HG03175 (cell line): ENCODE data around the gene NFIC.
"Not testable (repeated sequence)": the region's sequence is repeated elsewhere in the genome, so short reads cannot be mapped to it uniquely, and the experiment has no call there.

Experiments used
- ATAC-seq: cut with Tn5 transposase; IDR thresholded peaks from one replicate; pipeline ENCODE4 v1.9.1; 2021; ENCODE audit warnings: mild to moderate bottlenecking, moderate library complexity; ENCODE audit not compliant: unreplicated experiment

NFIC gene

DNA sequence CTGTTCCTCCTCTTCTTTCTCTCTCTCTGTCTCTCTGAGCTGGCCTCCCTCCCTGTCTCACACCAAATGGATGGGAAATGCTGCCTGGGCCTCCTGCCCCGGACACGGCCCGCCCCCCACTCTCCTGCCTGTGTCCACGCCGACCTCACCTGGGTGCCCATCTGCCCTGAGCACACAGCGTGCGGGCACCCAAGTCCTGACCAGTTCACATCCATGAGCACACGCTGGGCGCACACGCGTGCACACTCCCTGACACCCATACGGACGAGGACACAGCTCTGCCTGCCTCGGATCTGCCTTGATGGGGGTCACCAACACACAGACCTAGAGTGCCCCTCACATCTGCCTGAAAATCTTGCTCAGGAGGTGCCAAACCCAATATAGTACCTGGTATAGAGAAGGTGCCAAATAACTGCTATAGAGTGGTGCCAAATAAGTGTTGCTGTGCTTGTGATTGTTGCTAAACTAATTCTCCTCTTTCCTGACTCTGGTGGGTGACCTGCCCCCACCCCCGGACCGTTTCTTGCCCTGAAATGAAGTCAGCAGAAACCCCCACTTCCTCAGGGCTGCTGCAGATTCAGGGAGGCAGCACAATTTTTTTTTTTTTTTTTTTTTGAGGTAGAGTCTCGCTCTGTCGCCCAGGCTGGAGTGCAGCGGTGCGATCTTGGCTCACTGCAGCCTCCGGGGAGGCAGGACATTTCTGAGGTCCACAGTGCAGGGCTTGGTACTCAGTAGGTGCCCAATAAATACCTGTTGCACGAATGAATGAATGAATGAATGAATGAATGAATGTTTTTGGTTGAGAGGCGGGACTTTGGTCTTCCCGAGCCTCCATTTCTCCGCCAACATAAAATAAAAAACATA, 4.6 kb downstream of the NFIC start:
- ATAC-seq = no peak

GRCh38 chr19:3372413-3372812, 6.0 kb downstream of the NFIC start:
- no peak for ATAC-seq

DNA sequence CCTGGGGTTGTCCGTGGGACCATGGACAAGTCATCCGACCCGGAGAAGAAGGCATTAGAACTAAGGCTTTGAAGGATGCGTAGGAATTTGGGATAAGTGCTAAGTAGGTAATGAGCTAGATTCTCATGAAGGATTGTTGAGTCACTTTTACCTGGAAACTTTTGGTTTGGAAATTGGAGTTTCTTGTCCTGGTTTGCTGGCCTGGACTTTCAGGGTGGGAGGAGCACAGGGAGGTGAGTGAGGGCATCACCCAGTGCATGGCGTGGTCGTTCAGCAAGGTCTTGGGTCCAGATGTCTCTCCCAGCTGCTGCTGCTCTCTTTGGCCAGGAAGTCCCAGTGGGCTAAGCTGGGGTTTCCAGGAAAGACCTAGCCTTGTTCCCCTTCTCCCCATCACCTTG, 7.6 kb downstream of the NFIC start:
- no peak for ATAC-seq

DNA sequence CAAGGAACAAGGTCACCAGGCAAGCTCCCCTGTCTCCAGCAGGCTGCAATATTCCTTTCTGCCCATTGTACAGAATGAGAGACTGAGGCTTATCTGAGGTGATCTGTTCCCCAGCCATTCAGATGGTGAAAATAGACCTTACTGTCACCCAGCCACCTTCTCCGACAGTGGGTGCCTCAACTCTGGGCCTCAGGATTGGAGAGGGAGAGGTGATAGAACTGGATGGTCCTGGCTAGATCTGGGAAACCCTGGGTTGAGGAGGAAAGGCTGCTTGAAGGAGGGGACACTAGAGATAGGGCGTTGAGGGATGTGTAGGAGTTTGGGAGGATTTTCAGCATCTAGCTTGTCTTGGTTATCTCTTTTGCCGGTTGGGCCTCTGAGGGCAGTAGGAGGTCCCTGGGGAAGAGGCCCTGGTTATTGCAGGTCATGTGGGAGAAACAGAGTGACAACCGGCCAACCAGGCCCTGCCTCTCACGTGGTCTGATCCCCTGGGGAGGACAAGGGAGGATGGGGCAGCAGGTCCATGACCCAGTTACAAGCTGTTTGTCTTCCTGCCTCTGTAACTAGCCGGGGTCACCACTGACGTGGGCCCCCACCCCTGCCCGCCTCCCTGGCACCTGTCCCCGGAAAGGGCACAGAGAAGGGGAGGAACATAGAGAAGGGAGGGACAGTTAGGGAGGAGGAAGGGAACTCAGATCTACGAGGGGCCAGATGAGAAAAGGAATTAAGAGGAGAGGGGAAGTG, 8.2 kb downstream of the NFIC start:
- no peak for ATAC-seq

GRCh38 chr19:3375221-3376090, 9.1 kb downstream of the NFIC start:
- no peak for ATAC-seq

DNA sequence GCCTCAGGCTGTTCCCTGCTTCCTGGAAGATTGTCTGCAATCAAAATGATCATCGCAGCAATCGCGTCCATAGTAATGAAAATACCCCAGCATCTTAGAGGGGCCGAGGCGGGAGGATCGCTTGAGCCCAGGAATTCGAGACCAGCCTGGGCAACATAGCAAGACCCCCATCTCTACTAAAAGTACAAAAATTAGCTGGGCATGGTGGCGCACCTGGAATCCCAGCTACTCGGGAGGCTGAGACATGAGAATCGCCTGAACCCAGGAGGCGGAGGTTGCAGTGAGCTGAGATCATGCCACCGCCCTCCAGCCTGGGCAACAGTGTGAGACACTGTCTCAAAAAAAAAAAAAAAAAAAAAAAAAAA, 9.7 kb downstream of the NFIC start:
- not testable (repeated sequence) for ATAC-seq

- no peak for ATAC-seq
Measured at GRCh38 chr19:3378352-3379150, 12.2 kb downstream of the NFIC start.

DNA sequence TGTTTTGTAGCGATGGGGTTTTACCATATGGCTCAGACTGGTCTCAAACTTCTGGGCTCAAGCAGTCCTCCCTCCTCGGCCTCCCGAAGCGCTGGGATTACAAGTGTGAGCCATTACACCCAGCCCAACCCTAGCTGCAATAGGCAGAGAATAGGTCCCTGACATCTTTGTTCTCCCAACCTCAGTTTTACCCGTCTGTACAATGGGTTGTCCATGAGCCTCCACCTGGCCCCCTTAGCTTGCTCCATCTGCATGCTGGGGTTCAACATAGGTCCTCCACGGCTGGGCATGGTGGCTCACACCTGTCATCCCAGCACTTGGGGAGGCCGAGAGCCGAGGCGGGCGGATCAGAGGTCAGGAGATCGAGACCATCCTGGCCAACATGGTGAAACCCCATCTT, 14.4 kb downstream of the NFIC start:
- ATAC-seq = no peak

DNA sequence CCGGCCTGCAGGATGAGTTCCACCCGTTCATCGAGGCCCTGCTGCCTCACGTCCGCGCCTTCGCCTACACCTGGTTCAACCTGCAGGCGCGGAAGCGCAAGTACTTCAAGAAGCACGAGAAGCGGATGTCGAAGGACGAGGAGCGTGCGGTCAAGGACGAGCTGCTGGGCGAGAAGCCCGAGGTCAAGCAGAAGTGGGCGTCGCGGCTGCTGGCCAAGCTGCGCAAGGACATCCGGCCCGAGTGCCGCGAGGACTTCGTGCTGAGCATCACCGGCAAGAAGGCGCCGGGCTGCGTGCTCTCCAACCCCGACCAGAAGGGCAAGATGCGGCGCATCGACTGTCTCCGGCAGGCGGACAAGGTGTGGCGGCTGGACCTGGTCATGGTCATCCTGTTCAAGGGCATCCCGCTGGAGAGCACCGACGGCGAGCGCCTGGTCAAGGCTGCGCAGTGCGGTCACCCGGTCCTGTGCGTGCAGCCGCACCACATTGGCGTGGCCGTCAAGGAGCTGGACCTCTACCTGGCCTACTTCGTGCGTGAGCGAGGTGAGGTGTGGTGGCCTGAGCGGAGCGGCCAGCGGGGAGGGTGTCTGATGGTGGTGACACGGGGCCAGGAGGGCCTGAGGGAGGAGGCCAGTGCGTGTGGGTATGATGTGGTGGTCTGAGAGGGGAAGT, 15.5 kb downstream of the NFIC start:
- ATAC-seq = no peak

DNA sequence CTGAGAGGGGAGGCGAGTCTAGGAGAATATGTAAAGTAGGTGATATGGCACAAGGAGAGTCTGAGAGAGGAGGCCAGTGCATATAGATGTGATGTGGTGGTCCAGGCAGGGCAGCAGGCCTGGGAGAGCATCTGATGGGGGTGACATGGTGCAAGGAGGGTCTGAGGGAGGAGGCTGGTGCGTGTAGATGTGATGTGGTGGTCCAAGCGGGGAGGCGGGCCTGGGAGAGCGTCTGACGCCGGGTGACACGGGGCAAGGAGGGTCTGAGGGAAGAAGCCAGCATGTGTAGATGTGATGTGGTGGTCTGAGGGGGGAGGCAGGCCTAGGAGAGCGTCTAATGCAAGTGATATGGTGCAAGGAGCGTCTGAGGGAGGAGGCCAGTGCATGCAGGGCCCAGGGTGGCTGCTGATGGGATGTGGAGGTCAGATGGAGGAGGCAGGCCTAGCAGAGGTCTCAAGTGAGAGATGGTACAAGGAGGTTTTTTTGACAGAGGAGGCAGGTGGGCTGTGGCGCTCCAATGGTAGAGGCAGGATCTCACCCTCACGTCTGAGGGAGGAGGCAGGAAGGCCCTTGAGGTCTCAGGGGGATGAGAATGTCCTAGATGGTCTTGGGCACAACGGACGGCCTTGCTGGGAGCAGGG, 16.2 kb downstream of the NFIC start:
- no peak for ATAC-seq

DNA sequence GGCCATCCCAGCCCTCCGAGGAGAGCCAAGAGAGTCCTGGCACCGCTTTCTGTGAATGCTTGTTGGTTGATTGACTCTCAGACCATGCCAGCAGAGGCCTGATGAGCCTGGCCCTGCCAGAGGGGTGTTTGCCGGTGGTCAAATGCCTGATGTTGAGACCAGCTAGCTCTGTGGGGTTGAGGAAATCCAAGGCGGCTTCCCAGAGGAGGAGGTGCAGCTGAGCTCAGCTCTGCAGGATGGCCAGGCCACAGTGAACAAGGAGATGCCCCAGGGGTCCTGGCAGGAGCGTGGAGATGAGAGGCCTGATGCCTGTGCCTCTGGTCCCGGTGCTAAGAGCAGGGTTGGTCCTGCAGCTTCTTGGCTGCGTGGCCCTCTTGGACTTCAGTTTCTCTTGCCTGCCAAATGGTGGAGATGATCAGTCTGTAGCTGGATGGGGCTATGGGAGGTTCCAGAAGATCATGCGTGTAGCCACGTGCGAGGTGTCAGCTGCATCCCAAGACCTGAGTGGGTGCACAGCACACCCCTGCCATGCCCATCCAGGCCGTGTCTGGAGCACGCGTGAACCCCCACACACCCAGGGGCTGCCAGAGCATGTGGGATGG, 16.8 kb downstream of the NFIC start:
- ATAC-seq = no peak

GRCh38 chr19:3386447-3387234, 20.3 kb downstream of the NFIC start:
- ATAC-seq = no peak

DNA sequence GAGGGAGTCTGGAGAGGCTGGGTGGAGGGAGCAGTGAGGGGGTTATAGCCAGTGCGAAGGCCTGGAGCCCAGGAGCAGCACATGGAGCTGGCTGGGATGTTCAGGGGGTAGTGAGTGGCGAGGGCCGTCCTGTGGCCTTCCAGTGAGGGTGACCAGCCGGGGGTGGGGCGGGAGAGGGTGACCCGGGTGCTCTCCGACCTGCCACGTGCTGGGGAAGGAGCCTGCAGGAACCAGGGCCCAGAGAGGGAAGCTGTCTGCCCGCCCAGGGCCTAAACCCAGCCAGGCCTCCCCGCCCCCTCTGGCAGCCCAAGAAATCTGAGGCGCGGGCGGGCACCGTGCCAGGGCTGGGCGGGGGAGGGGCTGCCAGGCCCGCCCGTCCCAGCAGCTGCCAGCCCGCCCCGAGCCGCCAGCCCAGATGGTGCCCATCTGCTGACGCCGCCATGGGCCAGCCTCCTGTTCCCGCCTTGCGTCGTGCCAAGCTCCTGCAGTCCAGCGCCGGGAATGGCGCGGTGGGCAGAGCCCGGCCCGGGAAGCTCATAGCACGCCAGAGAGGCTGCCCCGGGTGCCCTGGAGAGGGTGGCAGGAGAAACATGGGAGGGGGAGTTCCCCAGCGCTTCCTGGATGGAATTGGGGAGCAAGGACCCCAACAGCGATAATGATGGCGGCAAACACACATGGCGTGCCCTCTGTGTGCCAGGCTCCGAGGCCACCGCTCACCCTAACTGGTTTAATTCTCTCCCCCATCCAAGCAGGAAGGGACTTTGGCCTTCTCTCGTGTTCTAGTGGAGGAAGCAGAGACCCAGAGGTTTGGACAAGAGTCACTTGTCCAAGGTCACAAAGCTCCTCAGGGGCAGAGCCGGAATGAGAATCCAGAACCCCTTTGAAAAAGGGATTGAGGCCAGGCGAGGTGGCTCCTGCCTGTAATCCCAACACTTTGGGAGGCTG, 21.5 kb downstream of the NFIC start:
- no peak for ATAC-seq

- ATAC-seq = no peak
Measured at GRCh38 chr19:3389446-3389778, 23.0 kb downstream of the NFIC start.

- ATAC-seq = no peak
Measured at GRCh38 chr19:3389876-3390371, 23.5 kb downstream of the NFIC start.

DNA sequence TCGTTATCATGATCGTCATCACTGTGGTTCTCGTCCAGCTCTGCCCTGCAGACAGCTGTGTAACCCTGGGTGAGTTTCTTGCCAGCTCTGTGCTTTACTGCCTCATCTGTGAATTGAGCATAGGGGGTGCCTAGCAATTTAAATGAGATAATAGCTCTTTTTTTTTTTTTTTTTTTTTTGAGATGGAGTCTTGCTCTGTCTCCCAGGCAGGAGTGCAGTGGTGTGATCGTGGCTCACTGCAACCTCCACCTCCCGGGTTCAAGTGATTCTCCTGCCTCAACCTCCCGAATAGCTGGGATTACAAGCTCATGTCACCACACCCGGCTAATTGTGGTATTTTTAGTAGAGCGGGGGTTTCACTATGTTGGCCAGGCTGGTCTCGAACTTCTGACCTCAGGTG, 25.5 kb downstream of the NFIC start:
- ATAC-seq = not testable (repeated sequence)

GRCh38 chr19:3392480-3392879, 26.1 kb downstream of the NFIC start:
- ATAC-seq = no peak
